LNCaP clone FGC (cell line): ENCODE results near the gene SNAPC1.

Experiments
- DNase-seq: peaks from one replicate; pipeline ENCODE4 v3.0.0-alpha.2; 2011; ENCODE audit warnings: low read depth
- H3K4me3 ChIP-seq: 2 replicates; pipeline ENCODE4 v1.5.1; 2011; ENCODE audit warnings: mild to moderate bottlenecking, low read depth, low read length, control low read depth
- CTCF ChIP-seq: IDR thresholded peaks from 2 replicates; pipeline ENCODE4 v1.5.1; 2012; ENCODE audit warnings: mild to moderate bottlenecking; ENCODE audit not compliant: control insufficient read depth, insufficient read depth; ENCODE audit errors: extremely low read depth

SNAPC1 gene

GRCh38 chr14:61720294-61720661, 41.9 kb upstream of the SNAPC1 start:
- no peak for DNase-seq
- TF ChIP-seq CTCF, result no peak
- no peak overlapping the region for H3K4me3 ChIP-seq

GRCh38 chr14:61720741-61721140, 41.5 kb upstream of the SNAPC1 start:
- DNase-seq, result no peak
- no peak overlapping the region for H3K4me3 ChIP-seq
- TF ChIP-seq CTCF, result no peak

GRCh38 chr14:61724133-61724532, 38.1 kb upstream of the SNAPC1 start:
- no peak overlapping the region for H3K4me3 ChIP-seq
- TF ChIP-seq CTCF, result no peak
- no peak for DNase-seq

- no peak overlapping the region for H3K4me3 ChIP-seq
- no peak for TF ChIP-seq CTCF
These were observed 35.2 kb upstream of the SNAPC1 start for GRCh38 chr14:61726778-61727658.

GRCh38 chr14:61730756-61731373, 31.4 kb upstream of the SNAPC1 start:
- TF ChIP-seq CTCF, result peak; percentile 49
- no peak for DNase-seq
- H3K4me3 ChIP-seq, result no peak overlapping the region

More at GRCh38 chr14:61726778-61727658, 35.2 kb upstream of the SNAPC1 start:
- DNase-seq, result no peak

- TF ChIP-seq CTCF, result no peak
- DNase-seq, result no peak
- H3K4me3 ChIP-seq, result no peak overlapping the region
These were observed 28.2 kb upstream of the SNAPC1 start for GRCh38 chr14:61733972-61734371.
